Fibroblast of skin of scalp (primary cell): ENCODE results near the gene FAM177A1.
"Not testable (repeated sequence)": the region's sequence is repeated elsewhere in the genome, so short reads cannot be mapped to it uniquely, and the experiment has no call there.

Source experiments
- DNase-seq: peaks from one replicate; pipeline ENCODE4 v3.0.0-alpha.2; 2013

Gene FAM177A1

GRCh38 chr14:35061113-35061791 is 15.2 kb downstream of the FAM177A1 start:
- not testable (repeated sequence) for DNase-seq

DNA sequence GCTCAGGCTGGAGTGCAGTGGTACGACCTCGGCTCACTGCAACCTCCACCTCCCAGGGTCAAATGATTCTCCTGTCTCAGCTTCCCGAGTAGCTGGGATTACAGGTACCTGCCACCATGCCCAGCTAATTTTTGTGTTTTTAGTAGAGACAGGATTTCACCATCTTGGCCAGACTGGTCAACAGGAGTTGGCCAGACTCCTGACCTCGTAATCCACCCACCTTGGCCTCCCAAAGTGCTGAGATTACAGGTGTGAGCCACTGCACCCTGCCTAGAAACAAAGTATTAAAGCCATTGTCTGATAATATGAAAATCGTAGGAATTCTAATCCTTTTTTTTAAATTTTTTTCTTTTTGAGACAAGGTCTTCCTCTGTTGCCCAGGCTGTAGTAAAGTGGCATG is 19.7 kb downstream of the FAM177A1 start:
- DNase-seq: not testable (repeated sequence)

DNA sequence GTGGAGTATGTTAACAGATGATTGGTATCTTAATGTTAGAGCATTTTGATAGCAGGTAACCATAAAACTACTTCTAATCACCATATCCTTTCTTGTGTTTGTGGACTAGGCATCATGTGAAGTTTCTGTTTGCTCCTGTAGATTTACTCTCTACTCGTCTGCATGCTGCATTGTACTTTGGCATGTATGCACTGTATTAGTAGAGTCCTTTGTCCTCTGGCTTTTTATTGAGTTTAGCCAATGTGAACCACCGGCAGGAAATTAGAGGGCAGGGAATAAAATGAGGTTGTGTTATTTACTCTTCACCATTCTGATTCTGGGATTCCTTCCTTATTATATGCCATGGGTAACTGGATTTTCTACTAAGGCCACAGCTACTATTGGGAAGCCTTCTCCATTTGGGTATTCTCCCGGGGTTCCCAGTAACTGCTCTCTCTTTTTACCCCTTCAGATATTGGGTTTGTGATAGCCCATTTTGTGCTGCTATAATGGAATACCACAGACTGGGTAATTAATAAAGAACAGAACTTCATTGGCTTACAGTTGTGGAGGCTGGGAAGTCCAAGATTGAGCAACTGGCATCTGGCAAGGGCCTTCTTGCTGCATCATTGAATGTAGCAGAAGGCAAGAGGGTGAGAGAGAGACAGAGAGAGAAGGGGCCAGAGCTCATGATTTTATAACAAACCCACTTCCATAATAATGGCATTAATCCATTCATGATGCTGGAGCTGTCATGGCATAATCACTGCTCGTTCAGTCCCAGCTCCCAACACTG is 22.4 kb downstream of the FAM177A1 start:
- DNase-seq: no peak

DNA sequence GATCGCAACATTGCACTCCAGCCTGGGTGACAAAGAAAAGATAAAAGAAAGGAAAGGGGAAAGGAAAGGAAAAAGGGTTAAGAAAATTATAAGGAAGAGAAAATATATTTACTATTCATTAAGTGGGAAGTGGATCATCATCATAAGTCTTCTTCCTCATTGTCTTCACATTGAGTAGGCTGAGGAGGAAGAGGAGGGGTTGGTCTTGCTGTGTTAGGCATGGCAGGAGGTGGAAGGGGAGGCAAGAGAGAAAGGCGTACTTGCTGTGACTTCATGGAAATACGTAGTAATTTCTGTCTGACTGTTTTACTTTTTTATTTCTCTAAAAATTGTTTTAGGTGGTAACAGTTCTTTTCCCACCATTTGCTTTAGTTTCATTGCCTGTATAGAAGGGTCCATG is 26.2 kb downstream of the FAM177A1 start:
- DNase-seq: no peak

DNA sequence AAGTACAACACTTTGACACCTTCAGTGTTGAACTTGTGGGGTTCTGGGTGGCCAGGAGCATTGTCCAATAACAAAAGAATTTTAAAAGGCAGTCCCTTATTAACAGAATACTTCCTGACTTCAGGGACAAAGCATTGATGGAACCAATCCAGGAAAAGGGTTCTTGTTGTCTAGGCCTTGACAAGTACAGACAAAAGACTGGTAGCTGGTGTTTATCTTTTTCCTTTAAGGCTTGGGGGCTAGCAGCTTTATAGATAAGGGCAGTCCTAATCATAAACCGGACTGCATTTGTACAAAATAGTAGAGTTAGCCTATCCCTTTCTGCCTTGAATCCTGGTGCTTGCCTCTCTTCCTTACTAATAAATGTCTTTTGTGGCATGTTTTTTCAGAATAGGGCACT is 27.4 kb downstream of the FAM177A1 start:
- DNase-seq: no peak

DNA sequence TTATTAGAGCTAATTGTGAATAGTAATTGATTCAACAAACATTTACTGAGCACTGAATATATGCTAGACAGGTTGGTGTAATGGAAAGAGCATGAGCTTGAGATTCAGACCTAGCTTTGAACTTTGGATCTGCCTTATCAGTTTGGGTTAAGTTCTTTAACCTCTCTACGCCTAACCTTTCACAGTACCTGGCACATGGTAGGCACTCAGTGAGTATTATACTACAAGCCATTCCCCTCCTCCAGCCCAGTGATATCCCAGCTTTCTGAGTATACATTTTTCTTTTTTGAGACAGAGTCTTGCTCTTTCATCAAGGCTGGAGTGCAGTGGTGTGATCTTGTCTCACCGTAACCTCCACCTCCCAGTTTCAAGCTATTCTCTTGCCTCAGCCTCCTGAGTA is 32.0 kb downstream of the FAM177A1 start:
- DNase-seq: no peak

GRCh38 chr14:35079742-35080141 is 33.7 kb downstream of the FAM177A1 start:
- DNase-seq: no peak

DNA sequence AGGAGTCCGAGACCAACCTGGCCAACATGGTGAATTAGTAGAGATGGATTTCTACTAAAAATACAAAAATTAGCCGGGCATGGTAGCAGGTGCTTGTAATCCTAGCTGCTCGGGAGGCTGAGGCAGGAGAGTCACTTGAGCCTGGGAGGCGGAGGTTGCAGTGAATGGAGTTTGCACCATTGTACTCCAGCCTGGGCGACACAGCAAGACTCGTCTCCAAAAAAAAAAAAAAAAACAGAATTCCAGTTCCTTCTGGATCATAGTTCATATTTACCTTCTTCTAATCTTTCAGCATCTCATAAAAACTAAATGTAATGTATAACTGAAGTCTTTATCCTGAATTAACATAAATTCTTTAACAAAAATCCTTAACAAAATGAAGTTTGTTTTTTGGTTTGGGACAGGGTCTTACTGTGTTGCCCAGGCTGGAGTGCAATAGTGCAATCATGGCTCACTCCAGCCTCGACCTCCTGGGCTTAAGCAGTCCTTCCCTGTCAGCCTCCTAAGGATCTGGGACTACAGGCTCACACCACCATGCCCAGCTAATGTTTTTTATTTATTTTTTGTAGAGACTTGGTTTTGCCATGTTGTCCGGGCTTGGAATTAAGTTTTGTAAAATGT is 37.6 kb downstream of the FAM177A1 start:
- DNase-seq: no peak

- DNase-seq: no peak
Measured at GRCh38 chr14:35085441-35085840, 39.4 kb downstream of the FAM177A1 start.

- DNase-seq: no peak
Measured at GRCh38 chr14:35088514-35088913, 42.4 kb downstream of the FAM177A1 start.

DNA sequence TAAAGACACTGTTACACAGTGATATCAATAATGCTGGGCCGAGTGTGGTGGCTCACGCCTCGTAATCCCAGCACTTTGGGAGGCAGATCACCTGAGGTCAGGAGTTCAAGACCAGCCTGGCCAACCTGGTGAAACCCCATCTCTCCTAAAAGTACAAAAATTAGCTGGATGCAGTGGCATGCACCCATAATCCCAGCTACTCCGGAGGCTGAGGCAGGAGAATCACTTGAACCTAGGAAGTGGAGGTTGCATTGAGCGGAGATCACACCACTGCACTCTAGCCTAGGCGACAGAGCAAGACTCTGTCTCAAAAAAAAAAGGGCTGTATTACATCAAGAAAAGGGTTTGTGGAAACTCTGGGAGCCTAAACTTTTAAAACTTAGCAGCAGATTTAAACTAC is 48.6 kb downstream of the FAM177A1 start:
- not testable (repeated sequence) for DNase-seq

- DNase-seq: no peak
Measured at GRCh38 chr14:35107866-35108265, 61.8 kb downstream of the FAM177A1 start.

GRCh38 chr14:35112641-35113040 is 66.6 kb downstream of the FAM177A1 start:
- DNase-seq: no peak

DNA sequence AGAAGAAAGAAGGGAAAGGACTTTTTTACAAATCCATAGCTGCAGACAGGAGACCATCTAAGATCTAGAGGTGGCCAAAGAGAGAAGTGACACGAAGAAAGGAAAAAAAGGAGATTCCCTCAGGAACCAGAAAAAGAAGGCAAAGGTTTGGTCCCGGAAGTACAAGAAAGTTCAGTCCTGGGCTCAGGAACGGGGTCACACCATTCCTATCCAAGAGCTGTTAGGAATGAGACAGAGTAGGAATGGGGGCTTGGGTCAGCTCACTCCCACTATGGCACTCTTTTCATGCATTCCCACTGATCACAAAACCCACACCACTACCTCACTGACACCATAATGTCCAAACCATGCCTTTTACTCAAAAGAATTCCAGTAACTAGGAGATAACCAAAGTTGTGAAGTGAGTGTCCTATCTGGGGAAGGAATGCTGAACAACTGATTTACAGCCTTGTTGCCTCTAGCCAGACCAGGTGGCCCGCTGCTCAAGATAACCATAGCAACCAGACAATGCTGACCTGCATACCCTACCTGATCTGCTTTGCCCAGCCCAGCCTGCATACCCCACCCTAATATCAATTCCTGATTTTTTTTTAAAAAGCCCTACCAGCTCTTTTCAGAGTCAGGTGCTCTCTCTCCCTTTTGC is 67.4 kb downstream of the FAM177A1 start:
- DNase-seq: no peak

GRCh38 chr14:35114036-35114435 is 68.0 kb downstream of the FAM177A1 start:
- DNase-seq: peak; percentile 52

DNA sequence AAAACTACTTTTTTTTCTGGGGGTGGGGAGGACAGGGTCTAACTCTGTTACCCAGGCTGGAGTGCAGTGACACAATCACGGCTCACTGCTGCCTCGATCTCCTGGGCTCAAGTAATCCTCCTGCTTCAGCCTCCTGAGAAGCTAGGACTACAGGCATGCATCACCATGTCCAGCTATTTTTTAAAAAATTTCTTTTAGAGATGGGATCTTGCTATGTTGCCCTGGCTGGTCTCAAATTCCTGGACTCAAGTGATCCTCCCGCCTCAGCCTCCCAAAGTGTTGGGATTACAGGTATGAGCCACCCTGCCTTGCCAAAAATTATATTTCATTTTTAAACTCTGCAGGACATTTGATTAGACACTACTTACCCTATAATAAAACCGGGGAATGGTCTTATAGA is 70.2 kb downstream of the FAM177A1 start:
- no peak for DNase-seq

DNA sequence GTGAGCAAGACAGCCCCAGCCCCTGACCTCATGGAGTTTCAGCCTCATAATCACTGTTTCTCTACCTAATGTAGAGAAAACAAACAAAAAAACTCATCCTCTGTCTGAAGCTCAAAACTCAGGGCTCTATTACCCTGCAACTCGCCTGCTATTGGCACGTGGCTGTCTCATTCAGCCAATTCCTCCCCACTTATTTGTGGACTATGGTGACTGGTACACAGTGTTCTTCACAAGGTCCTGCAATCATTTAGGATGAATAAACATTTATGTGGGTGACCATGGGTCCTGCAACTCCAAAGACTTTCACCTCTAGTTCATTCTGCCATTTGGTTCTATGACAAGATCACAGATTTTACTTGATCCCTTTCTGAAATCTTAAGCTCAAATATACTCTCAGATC is 71.0 kb downstream of the FAM177A1 start:
- no peak for DNase-seq

DNA sequence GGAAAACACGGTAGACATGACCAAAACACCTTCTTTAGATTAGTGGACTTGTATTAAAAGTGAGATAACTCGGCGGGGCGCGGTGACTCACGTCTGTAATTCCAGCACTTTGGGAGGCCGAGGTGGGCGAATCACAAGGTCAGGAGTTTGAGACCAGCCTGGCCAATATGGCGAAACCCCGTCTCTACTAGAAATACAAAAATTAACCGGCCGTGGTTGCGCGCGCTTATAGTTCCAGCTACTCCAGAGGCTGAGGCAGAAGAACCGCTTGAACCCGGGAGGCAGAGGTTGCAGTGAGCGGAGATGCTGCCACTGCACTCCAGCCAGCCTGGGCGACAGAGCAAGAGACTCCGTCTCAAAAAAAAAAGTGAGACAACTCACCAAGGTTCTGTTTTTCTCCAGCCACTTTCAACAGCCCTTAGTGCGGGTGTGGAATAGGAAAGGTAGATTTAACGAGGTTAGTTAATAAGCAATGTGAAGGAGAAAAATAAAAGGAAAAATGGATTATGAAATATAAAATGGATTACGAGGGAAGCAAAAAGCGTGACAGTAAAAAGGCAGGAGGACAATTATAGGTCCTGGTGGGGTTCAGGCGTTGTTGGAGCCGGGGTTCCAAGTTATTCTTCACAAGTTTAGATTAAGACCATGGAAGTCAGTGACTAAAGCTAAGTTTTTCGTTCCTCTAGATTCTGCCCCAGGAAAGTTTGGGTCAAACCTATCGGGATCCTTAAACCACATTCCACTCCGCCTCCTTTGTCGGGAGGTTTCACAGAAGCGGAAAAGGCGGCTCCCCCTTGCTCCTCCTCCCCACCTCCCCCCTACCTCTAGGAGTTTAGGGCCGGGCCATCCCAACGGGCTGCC is 75.2 kb downstream of the FAM177A1 start:
- DNase-seq: peak; percentile 5

DNA sequence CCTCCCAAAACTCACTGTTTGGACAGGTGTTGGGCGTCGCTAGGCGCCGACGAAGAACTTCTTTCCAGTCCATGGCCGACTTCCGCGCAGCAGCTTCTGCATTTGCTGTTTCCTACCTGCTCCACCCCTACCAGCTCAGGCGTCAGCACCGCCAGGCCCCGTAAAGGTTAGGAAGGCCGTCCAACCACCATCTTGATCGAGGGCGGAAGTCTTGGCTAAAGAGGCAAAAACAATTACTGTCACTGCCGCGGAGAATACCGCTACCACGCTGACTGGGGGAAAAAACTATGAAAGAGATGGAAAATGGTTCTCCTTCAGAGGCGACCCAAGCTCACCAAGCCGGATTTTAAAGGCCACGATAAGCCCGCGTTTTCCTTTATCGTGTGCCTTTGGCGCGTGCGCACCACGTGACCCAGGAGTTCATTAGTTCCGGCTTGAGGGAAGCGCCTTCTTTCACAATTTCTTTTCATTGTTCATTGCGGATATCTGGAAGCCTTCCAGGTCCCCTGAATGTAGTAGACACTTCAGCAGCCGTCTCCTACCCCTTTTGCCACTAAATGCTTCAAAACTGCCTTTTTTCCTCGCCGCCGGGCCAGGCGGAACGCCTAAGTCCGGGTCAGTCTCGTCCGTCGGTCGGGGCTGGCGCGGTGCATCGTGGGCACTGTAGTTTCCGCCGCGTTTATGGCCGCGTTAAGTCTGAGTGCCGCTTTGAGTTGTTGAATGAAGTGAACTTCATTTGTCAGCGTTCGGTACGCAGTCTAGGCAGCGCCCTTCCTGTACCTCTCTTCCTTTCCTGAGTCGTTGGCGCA is 76.0 kb downstream of the FAM177A1 start, which contains the start of the genes PPP2R3C and PRORP:
Gene PPP2R3C (minus strand): TSS at position 104 of the 809 bp plus-strand sequence. CDS start 31 bp downstream, at position 73.
Gene PRORP (plus strand): TSS at position 666 of the 809 bp plus-strand sequence. CDS start 694 bp downstream, outside the sequence.
- peak; percentile 87 for DNase-seq

DNA sequence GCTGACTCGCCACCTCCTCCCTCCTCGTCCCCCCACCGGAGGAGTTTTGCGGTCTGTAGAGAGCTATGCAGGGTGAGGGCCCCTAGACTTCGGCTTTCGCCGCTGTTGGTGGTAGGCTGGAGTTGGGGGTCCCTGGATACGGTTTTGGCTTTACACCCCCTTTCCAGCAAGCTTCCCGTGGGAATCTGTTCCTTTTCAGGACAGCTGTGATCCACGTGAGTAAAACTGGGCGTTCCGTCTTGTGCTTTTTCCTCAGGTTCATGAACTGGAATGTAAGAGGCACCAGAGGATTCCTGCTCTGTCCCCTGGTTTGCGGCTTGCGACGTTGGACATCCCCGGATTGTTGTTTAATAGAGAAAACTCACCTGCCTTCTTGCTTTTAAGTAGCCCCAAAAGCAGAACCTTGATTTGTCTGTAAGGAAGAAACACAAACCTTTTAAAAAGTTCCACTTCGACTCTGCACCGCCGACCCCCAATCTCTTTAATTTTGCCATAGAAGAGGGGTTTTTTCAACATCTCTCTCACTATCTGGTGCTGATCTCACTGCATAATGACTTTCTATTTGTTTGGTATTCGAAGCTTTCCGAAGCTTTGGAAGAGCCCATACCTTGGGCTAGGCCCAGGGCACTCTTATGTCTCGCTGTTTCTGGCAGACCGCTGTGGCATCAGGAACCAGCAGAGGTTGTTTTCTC is 76.8 kb downstream of the FAM177A1 start:
- DNase-seq: peak; percentile 13

GRCh38 chr14:35123388-35123703 is 77.3 kb downstream of the FAM177A1 start:
- DNase-seq: no peak
